ENCODE data around the gene TRPM2. TPM values are rescaled to one million over a fixed set of nuclear protein-coding genes. Genes with fewer than 3 reads are reported as not detected.
A peak's percentile ranks its signal among the peaks of the same experiment; 100 is the strongest.

The TRPM2 gene
- total RNA-seq, 4 donors from 2014 or later: 3.9 to 9.3 (median 6.6) TPM

GRCh38 chr21:44462086-44462833 lies 108.8 kb downstream of the TRPM2 start:
- TF ChIP-seq CTCF (IDR thresholded peaks at IDR 0.05): no peak
- DNase-seq (ENCODE audit: low spot score) (no peak), ATAC-seq (ENCODE audit: low FRiP score) (no peak)

- no peak for TF ChIP-seq CTCF (IDR thresholded peaks at IDR 0.05)
- ATAC-seq (ENCODE audit: low FRiP score) (no peak), DNase-seq (ENCODE audit: low spot score) (no peak)
Measured at GRCh38 chr21:44462834-44463200, 109.4 kb downstream of the TRPM2 start.

- DNase-seq (ENCODE audit: low spot score) (no peak), ATAC-seq (ENCODE audit: low FRiP score) (peak; percentile 38)
- no peak for TF ChIP-seq CTCF (IDR thresholded peaks at IDR 0.05)
Measured at GRCh38 chr21:44463724-44464123, 110.3 kb downstream of the TRPM2 start.

- DNase-seq (ENCODE audit: low spot score): no peak
- TF ChIP-seq CTCF (IDR thresholded peaks at IDR 0.05): no peak
- ATAC-seq (ENCODE audit: low FRiP score): no peak
Measured at GRCh38 chr21:44464351-44464750, 110.9 kb downstream of the TRPM2 start.

GRCh38 chr21:44466351-44466954 lies 113.0 kb downstream of the TRPM2 start:
- DNase-seq (ENCODE audit: low spot score) (no peak), ATAC-seq (ENCODE audit: low FRiP score) (no peak)
- no peak for TF ChIP-seq CTCF (IDR thresholded peaks at IDR 0.05)

GRCh38 chr21:44466996-44467858 lies 113.8 kb downstream of the TRPM2 start:
- no peak for ATAC-seq (ENCODE audit: low FRiP score)

More at GRCh38 chr21:44466996-44467858, 113.8 kb downstream of the TRPM2 start:
- no peak for TF ChIP-seq CTCF (IDR thresholded peaks at IDR 0.05)
- DNase-seq (ENCODE audit: low spot score): no peak
